Limb (tissue), 2 donors: ENCODE data around the gene TMEM130.
"Not testable (repeated sequence)": the region's sequence is repeated elsewhere in the genome, so short reads cannot be mapped to it uniquely, and the experiment has no call there.

Experiments used
- DNase-seq, 2 donors: peaks; one replicate each; pipeline ENCODE4 v3.0.0-alpha.2; 2016; ENCODE audit errors: extremely low spot score in 2 of 2

TMEM130 gene

GRCh38 chr7:98842552-98842951 is 27.3 kb downstream of the TMEM130 start:
- not testable (repeated sequence) for DNase-seq

GRCh38 chr7:98841179-98841997 is 28.4 kb downstream of the TMEM130 start:
- peak; percentile 25 to 81 for DNase-seq

GRCh38 chr7:98840722-98841121 is 29.1 kb downstream of the TMEM130 start:
- DNase-seq: no peak

- no peak for DNase-seq
These were observed 29.7 kb downstream of the TMEM130 start for GRCh38 chr7:98840096-98840495.

- no peak for DNase-seq
These were observed 32.2 kb downstream of the TMEM130 start for GRCh38 chr7:98837630-98837972.

- DNase-seq: peak in 1 of 2 donors; percentile 67
These were observed 32.8 kb downstream of the TMEM130 start for GRCh38 chr7:98836811-98837629.

- no peak for DNase-seq
These were observed 34.9 kb downstream of the TMEM130 start for GRCh38 chr7:98834949-98835348.

GRCh38 chr7:98833022-98833421 is 36.8 kb downstream of the TMEM130 start:
- no peak for DNase-seq

- no peak for DNase-seq
These were observed 38.1 kb downstream of the TMEM130 start for GRCh38 chr7:98831641-98832221.

- no peak for DNase-seq
These were observed 38.8 kb downstream of the TMEM130 start for GRCh38 chr7:98830972-98831548.

- DNase-seq: no peak
These were observed 41.4 kb downstream of the TMEM130 start for GRCh38 chr7:98828368-98828767.

GRCh38 chr7:98827258-98827657 is 42.6 kb downstream of the TMEM130 start:
- no peak for DNase-seq

GRCh38 chr7:98826811-98827231 is 43.0 kb downstream of the TMEM130 start:
- DNase-seq: peak; percentile 23 to 66

- DNase-seq: no peak
These were observed 43.4 kb downstream of the TMEM130 start for GRCh38 chr7:98826387-98826786.

GRCh38 chr7:98823226-98823625 is 46.6 kb downstream of the TMEM130 start:
- DNase-seq: no peak

- DNase-seq: no peak
These were observed 48.5 kb downstream of the TMEM130 start for GRCh38 chr7:98821348-98821747.

- no peak for DNase-seq
These were observed 52.7 kb downstream of the TMEM130 start for GRCh38 chr7:98816967-98817710.

GRCh38 chr7:98816241-98816640 is 53.6 kb downstream of the TMEM130 start:
- DNase-seq: no peak

- DNase-seq: no peak
These were observed 54.5 kb downstream of the TMEM130 start for GRCh38 chr7:98815313-98815712.

GRCh38 chr7:98811299-98811698 is 58.5 kb downstream of the TMEM130 start:
- DNase-seq: no peak

GRCh38 chr7:98810153-98810802 is 59.5 kb downstream of the TMEM130 start:
- DNase-seq: peak; percentile 43 to 81
